H1 (cell line): Measurements from ENCODE around the gene CCDC174.

Experiments
- FOSL1 ChIP-seq: IDR thresholded peaks from 2 replicates; pipeline ENCODE4 v1.6.1; 2011; ENCODE audit warnings: mild to moderate bottlenecking, low read depth, low read length, moderate library complexity; ENCODE audit not compliant: insufficient read depth
- GABPA ChIP-seq: IDR thresholded peaks from 2 replicates; pipeline ENCODE4 v1.6.1; 2011; ENCODE audit warnings: mild to moderate bottlenecking, low read length, moderate library complexity, borderline replicate concordance; ENCODE audit not compliant: insufficient read depth
- POLR2A ChIP-seq, 2 experiments: IDR thresholded peaks; 1 replicate in 1 of 2; 2 replicates in 1 of 2; pipeline ENCODE4 v1.6.1; 2011; ENCODE audit warnings: low read depth in 2 of 2, low read length in 2 of 2, mild to moderate bottlenecking in 2 of 2; ENCODE audit errors: control extremely low read depth in 1 of 2
- TEAD4 ChIP-seq: IDR thresholded peaks from 2 replicates; pipeline ENCODE4 v1.6.1; 2012; ENCODE audit warnings: low read depth, low read length, inconsistent platforms, mixed read lengths
- TF ChIP-seq, protein P1 (sequence below), 3 experiments: IDR thresholded peaks; 1 replicate in 2 of 3; 2 replicates in 1 of 3; pipeline versions ENCODE4 v1.5.1 to v1.6.1; 2011; ENCODE audit warnings: low read length in 3 of 3, mild to moderate bottlenecking in 3 of 3, inconsistent platforms in 2 of 3, low read depth in 1 of 3, moderate library complexity in 1 of 3; ENCODE audit not compliant: insufficient read depth in 1 of 3; ENCODE audit errors: control extremely low read depth in 1 of 3
- TF ChIP-seq, protein P2 (sequence below): IDR thresholded peaks from 2 replicates; pipeline ENCODE4 v1.6.1; 2011; ENCODE audit warnings: low read depth, mild to moderate bottlenecking, low read length; ENCODE audit not compliant: insufficient read depth

DNA sequence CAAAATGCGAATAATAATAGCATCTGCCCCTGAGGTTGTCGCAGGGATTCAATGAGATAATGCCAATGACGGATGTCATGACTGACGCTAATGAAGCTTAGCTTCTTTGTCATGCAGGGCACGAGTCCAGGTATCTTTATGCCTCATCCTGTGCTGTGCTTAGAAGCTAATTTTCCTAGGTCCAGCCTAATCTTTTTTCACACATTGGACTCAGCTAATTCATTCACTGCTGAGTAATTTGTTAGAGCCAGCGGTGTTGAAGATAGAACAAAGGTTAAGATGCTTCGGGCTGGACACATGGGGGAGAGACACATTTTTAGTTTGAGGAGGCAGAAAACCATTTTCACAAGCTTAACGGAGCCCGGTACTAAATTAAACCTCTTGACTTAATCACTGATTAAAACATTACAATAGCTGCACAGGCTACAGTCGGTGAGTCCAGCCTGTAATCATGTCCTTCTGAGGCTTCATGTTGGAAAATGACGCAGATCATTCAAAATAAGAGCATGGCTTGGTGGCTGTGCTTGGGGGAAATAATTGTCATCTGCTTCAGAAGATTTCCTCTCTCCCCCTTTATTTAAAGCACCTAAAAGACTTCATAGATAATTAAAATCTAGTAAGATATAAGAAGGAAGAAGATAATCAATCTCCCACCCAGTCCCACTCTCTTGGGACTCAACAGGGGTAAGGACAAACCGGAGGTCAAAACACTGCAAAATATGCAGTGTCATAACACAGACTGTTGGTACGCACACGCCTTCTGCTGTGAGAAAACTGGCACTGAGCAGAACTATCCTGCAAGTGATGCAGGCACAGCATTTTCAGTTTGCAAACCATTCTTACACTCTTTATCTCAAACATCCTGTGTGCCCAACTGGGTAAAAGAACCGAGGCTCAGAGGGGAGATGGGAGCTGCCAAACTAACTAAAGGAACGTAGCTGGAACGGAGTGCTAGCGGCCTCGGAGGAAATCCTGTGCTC lies 3.3 kb upstream of the CCDC174 start:
- TF ChIP-seq TEAD4 (no peak), POLR2A (IDR thresholded peaks at IDR 0.05; ENCODE audit: control extremely low read depth in 1 of 2, low read depth in 2 of 2, low read length in 2 of 2) (no peak), FOSL1 (no peak), GABPA (no peak)
- TF ChIP-seq, protein P1, sequence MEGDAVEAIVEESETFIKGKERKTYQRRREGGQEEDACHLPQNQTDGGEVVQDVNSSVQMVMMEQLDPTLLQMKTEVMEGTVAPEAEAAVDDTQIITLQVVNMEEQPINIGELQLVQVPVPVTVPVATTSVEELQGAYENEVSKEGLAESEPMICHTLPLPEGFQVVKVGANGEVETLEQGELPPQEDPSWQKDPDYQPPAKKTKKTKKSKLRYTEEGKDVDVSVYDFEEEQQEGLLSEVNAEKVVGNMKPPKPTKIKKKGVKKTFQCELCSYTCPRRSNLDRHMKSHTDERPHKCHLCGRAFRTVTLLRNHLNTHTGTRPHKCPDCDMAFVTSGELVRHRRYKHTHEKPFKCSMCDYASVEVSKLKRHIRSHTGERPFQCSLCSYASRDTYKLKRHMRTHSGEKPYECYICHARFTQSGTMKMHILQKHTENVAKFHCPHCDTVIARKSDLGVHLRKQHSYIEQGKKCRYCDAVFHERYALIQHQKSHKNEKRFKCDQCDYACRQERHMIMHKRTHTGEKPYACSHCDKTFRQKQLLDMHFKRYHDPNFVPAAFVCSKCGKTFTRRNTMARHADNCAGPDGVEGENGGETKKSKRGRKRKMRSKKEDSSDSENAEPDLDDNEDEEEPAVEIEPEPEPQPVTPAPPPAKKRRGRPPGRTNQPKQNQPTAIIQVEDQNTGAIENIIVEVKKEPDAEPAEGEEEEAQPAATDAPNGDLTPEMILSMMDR (IDR thresholded peaks at IDR 0.05; ENCODE audit: control extremely low read depth in 1 of 3, insufficient read depth in 1 of 3, low read depth in 1 of 3, low read length in 3 of 3), result no peak
- TF ChIP-seq, protein P2, sequence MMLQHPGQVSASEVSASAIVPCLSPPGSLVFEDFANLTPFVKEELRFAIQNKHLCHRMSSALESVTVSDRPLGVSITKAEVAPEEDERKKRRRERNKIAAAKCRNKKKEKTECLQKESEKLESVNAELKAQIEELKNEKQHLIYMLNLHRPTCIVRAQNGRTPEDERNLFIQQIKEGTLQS, result no peak
